IMR-90 (cell line): ENCODE measurements around the gene JMJD6. TPM values are rescaled to one million over a fixed set of nuclear protein-coding genes. Genes with fewer than 3 reads are reported as not detected.
A peak's percentile ranks its signal among the peaks of the same experiment; 100 is the strongest.

Experiments
- ATAC-seq: fragments of 200-7000 bp; cut with Tn5 transposase; 2 replicates; pipeline ENCODE4 v1.9.1; 2020; ENCODE audit warnings: low read depth, mild to moderate bottlenecking, moderate library complexity
- BruUV-seq: library from RNA; stranded (reverse); fragments of 400-500 nt; replicated peaks from 2 replicates; lab custom pipeline; 2021; lab: Mats Ljungman, UMichigan
- CTCF ChIA-PET: fragments of 300-600 bp; formaldehyde crosslinking; extraction: SDS; loops from one replicate; lab custom pipeline; 2021; ENCODE audit warnings: antibody characterized with exemption; lab: Yijun Ruan, JAX
- POLR2A ChIA-PET: fragments of 300-600 bp; sonication (Branson Sonifier 250); formaldehyde crosslinking; loops from one replicate; lab custom pipeline; 2022; ENCODE audit warnings: antibody characterized with exemption; ENCODE audit not compliant: unreplicated experiment; lab: Charles Lee
- DNase-seq: peaks from one replicate; pipeline ENCODE4 v3.0.0; 2013
- H2AFZ ChIP-seq: replicated peaks from 2 replicates; pipeline ENCODE3; 2013; ENCODE audit warnings: low read length, mild to moderate bottlenecking; ENCODE audit not compliant: poor library complexity
- H2AK5ac ChIP-seq: 2 replicates; pipeline ENCODE4 v1.6.1; 2013; ENCODE audit warnings: low read depth, low read length, inconsistent platforms
- H2AK9ac ChIP-seq: replicated peaks from 2 replicates; pipeline ENCODE3; 2013; ENCODE audit warnings: mild to moderate bottlenecking, low read depth, low read length, moderate library complexity; ENCODE audit not compliant: poor library complexity
- H2BK120ac ChIP-seq: 2 replicates; pipeline ENCODE4 v1.6.1; 2013; ENCODE audit warnings: low read depth, low read length, inconsistent platforms
- H2BK15ac ChIP-seq: 3 replicates; pipeline ENCODE4 v1.6.1; 2013; ENCODE audit warnings: low read depth, low read length, inconsistent platforms
- H2BK20ac ChIP-seq: 2 replicates; pipeline ENCODE4 v1.6.1; 2013; ENCODE audit warnings: low read depth, mild to moderate bottlenecking, inconsistent platforms, low read length, moderate library complexity
- H2BK5ac ChIP-seq: 2 replicates; pipeline ENCODE4 v1.6.1; 2013; ENCODE audit warnings: mild to moderate bottlenecking, low read depth, low read length, inconsistent platforms; ENCODE audit not compliant: poor library complexity, severe bottlenecking
- H3K14ac ChIP-seq: replicated peaks from 2 replicates; pipeline ENCODE4 v1.6.1; 2013; ENCODE audit warnings: low read depth, low read length, inconsistent platforms
- H3K18ac ChIP-seq: 2 replicates; pipeline ENCODE4 v1.6.1; 2013; ENCODE audit warnings: low read depth, low read length, control low read depth
- H3K23ac ChIP-seq: 2 replicates; pipeline ENCODE4 v1.6.1; 2013; ENCODE audit warnings: low read depth, low read length, inconsistent platforms
- H3K27ac ChIP-seq: 2 replicates; pipeline ENCODE4 v1.5.1; 2013; ENCODE audit warnings: mild to moderate bottlenecking, control low read depth, low read length; ENCODE audit not compliant: insufficient read depth
- H3K27me3 ChIP-seq: 2 replicates; pipeline ENCODE4 v1.6.1; 2013; ENCODE audit warnings: low read length; ENCODE audit not compliant: control insufficient read depth, insufficient read depth
- H3K36me3 ChIP-seq: 2 replicates; pipeline ENCODE4 v1.6.1; 2013; ENCODE audit warnings: low read length, mixed read lengths; ENCODE audit not compliant: control insufficient read depth, insufficient read depth
- H3K4ac ChIP-seq: 2 replicates; pipeline ENCODE4 v1.6.1; 2013; ENCODE audit warnings: low read depth, low read length, inconsistent platforms
- H3K4me1 ChIP-seq: 2 replicates; pipeline ENCODE4 v1.6.1; 2013; ENCODE audit warnings: low read length, mixed read lengths; ENCODE audit not compliant: control insufficient read depth, insufficient read depth
- H3K4me2 ChIP-seq: 2 replicates; pipeline ENCODE4 v1.6.1; 2013; ENCODE audit warnings: low read depth, mild to moderate bottlenecking, control low read depth, low read length, moderate library complexity
- H3K4me3 ChIP-seq: 2 replicates; pipeline ENCODE4 v1.5.1; 2013; ENCODE audit warnings: low read depth, mild to moderate bottlenecking, control low read depth, low read length, moderate library complexity; ENCODE audit not compliant: insufficient read depth
- H3K56ac ChIP-seq: 2 replicates; pipeline ENCODE4 v1.6.1; 2013; ENCODE audit warnings: low read length, inconsistent platforms; ENCODE audit not compliant: insufficient read depth; ENCODE audit errors: extremely low read depth
- H3K79me1 ChIP-seq, 2 experiments: 2 replicates each; pipeline ENCODE4 v1.6.1; 2013; ENCODE audit warnings: low read length in 2 of 2, inconsistent platforms in 1 of 2, low read depth in 1 of 2
- H3K9ac ChIP-seq: 2 replicates; pipeline ENCODE4 v1.6.1; 2013; ENCODE audit warnings: low read depth, low read length, control low read depth
- H3K9me1 ChIP-seq: 2 replicates; pipeline ENCODE4 v1.6.1; 2013; ENCODE audit warnings: low read length, inconsistent platforms; ENCODE audit not compliant: insufficient read depth
- H3K9me3 ChIP-seq: 2 replicates; pipeline ENCODE4 v1.6.1; 2013; ENCODE audit warnings: low read length; ENCODE audit not compliant: control insufficient read depth, insufficient read depth
- H4K20me1 ChIP-seq: 2 replicates; pipeline ENCODE4 v1.6.1; 2013; ENCODE audit warnings: low read length, inconsistent platforms; ENCODE audit not compliant: insufficient read depth
- H4K5ac ChIP-seq: 2 replicates; pipeline ENCODE4 v1.6.1; 2013; ENCODE audit warnings: mild to moderate bottlenecking, low read depth, low read length, control low read depth
- H4K8ac ChIP-seq, 2 experiments: 2 replicates each; pipeline ENCODE4 v1.6.1; 2013; ENCODE audit warnings: low read depth in 2 of 2, low read length in 2 of 2, control low read depth in 1 of 2, inconsistent platforms in 1 of 2
- H4K91ac ChIP-seq: 2 replicates; pipeline ENCODE4 v1.6.1; 2013; ENCODE audit warnings: low read depth, low read length, inconsistent platforms; ENCODE audit not compliant: insufficient read depth
- BHLHE40 ChIP-seq: fragments of 150-350 bp; IDR thresholded peaks from 2 replicates; pipeline ENCODE4 v1.6.1; 2016; ENCODE audit warnings: mild to moderate bottlenecking, low read depth, low read length
- CTCF ChIP-seq: conservative IDR thresholded peaks from 2 replicates; pipeline ENCODE4 v1.5.1; 2012; ENCODE audit warnings: mild to moderate bottlenecking, low read depth, low read length, improper control_type of control experiment
- NFE2L2 ChIP-seq: fragments of 150-350 bp; IDR thresholded peaks from 2 replicates; pipeline ENCODE4 v1.6.1; 2016; ENCODE audit warnings: low read depth, mild to moderate bottlenecking, low read length
- POLR2A ChIP-seq: IDR thresholded peaks from 2 replicates; pipeline ENCODE4 v1.6.1; 2012; ENCODE audit warnings: mild to moderate bottlenecking, low read depth, low read length
- WGBS, 2 experiments: methylation state at CpG; one replicate each; pipeline versions ENCODE4 v1.1.5 to v1.1.7; 2013; ENCODE audit warnings: missing lambda C conversion rate in 2 of 2; ENCODE audit not compliant: insufficient read length in 1 of 2; ENCODE audit errors: extremely low coverage in 2 of 2; 5-methylcytosine and 5-hydroxymethylcytosine counted together
- dilution Hi-C: fragments of 300-500 bp; cut with HindIII; formaldehyde crosslinking; loops from one replicate; pipeline ENCODE4 v1.14.3; 2018; ENCODE audit warnings: low sequenced_read_pairs; ENCODE audit not compliant: unreplicated experiment
- in situ Hi-C: fragments of 300-500 bp; cut with MboI; formaldehyde crosslinking; loops from 3 replicates; pipeline ENCODE4 v1.14.3; 2019; ENCODE audit warnings: low sequenced_read_pairs, inconsistent platforms, mixed read lengths
- intact Hi-C: fragments of 100-400 bp; cut with micrococcal nuclease; formaldehyde crosslinking; loops from 2 replicates; pipeline ENCODE4 v1.10.0; 2022
- polyA plus RNA-seq, 3 experiments: library from polyadenylated mRNA; depleted of rRNA; stranded (reverse); fragments of >200 nt; gene quantifications; 2 replicates each; pipeline ENCODE4 v1.2.3, GENCODE V29; 2012; ENCODE audit warnings: low replicate concordance in 1 of 3
- total RNA-seq: library from RNA; depleted of rRNA; stranded (reverse); fragments of >200 nt; gene quantifications from 2 replicates; pipeline ENCODE4 v1.2.3, GENCODE V29; 2012

The JMJD6 gene
- total and polyA plus RNA-seq, 2 of the 4 experiments (the other 2 are of a cell fraction) = 24.4 to 33.7 TPM

GRCh38 chr17:76672270-76672851, 54.0 kb downstream of the JMJD6 start (continued):
- TF ChIP-seq NFE2L2 = no peak

DNA sequence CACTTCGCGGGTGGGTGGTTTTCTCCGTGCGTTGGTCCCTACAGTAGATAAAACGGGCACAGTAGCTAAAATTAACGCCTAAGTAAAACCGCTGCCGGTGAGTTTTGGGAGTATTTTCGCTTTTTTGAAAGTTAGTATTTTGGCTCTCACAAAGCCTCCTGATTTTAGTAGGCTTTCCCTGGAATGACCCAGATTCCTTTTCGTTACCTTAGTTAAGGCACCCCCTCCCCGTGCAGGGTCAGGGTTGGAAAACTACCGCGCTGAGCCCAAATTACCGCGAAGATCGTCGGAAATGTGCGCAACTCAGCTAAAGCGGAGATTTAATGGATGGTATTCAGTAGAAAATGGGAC, 54.5 kb downstream of the JMJD6 start:
- Histone ChIP-seq H4K8ac (peak overlapping the region; percentile 76 to 92), H3K4me1 (peaks cover 19% of the 10 kb centered on the region), H2AK5ac (peak overlapping the region; percentile 23; the same call in 1 of the 2 replicates), H3K9me3 (no peaks in the 10 kb centered on the region), H3K4me2 (peak overlapping the region; percentile 79), H3K9ac (peak overlapping the region; percentile 86), H2BK15ac (no peak overlapping the region), H3K79me1 (peaks cover 0 to 31% of the 10 kb centered on the region in 2 experiments; a peak in 2 of 4 replicates), H2BK5ac (peak overlapping the region; percentile 78), H4K5ac (peak overlapping the region; percentile 75), H3K9me1 (peaks cover 18% of the 10 kb centered on the region), H3K56ac (peak overlapping the region; percentile 78), H3K36me3 (peaks cover 12% of the 10 kb centered on the region), H3K27me3 (no peaks in the 10 kb centered on the region), H3K4me3 (peak overlapping the region; percentile 63), H2AK9ac (peak overlapping the region; percentile 1), H3K4ac (peak overlapping the region; percentile 67), H2BK120ac (peak overlapping the region; percentile 69), H3K23ac (peak overlapping the region; percentile 68), H4K91ac (peak overlapping the region; percentile 63), H2BK20ac (no peak overlapping the region), H3K14ac (peak overlapping the region; percentile 89), H2AFZ (peak overlapping the region; percentile 99), H3K27ac (peak overlapping the region; percentile 76), H4K20me1 (no peaks in the 10 kb centered on the region), H3K18ac (peak overlapping the region; percentile 46; the same call in 1 of the 2 replicates)
- 0 out of 2 replicates have a peak, but pooled peaks have one; percentile 50 for TF ChIP-seq BHLHE40
- peak; percentile 71 for TF ChIP-seq POLR2A
- TF ChIP-seq CTCF = no peak
- BruUV-seq = no TSS peak
- peak; percentile 21 for ATAC-seq
- ChIA-PET POLR2A (interaction anchor here (0.6 to 0.9 kb wide), 2 partner anchors 13 to 97 kb away, joined by 3 to 6 read pairs; no protein-coding TSS in a partner anchor), CTCF (interaction anchor here (1.2 to 1.7 kb wide), 3 partner anchors 10 to 149 kb away, joined by 3 to 6 read pairs (median 3); no protein-coding TSS in a partner anchor)
- in situ Hi-C loops (no loop called here), intact Hi-C loops (loop anchor here (5.0 kb wide), 1 partner anchor 115 kb away; no protein-coding TSS in a partner anchor), dilution Hi-C loops (no loop called here)
- WGBS, 2 experiments = 2% methylated on average over 10 of the region's 19 CpGs; no CpG with 5 or more reads in 1 of the 2 experiments
- DNase-seq = no peak
